ENCODE measurements around the gene LPP. TPM values are rescaled to one million over a fixed set of nuclear protein-coding genes. Genes with fewer than 3 reads are reported as not detected.
A peak's percentile ranks its signal among the peaks of the same experiment; 100 is the strongest.

Gene LPP
- total RNA-seq, 1 experiment from 2014 or later, result 18.1 TPM

GRCh38 chr3:188248036-188248561, 94.1 kb downstream of the LPP start:
- no peak for DNase-seq (ENCODE audit: low read depth)

- no peak for DNase-seq (ENCODE audit: low read depth)
Observed at GRCh38 chr3:188253123-188253793, 99.3 kb downstream of the LPP start.

DNA sequence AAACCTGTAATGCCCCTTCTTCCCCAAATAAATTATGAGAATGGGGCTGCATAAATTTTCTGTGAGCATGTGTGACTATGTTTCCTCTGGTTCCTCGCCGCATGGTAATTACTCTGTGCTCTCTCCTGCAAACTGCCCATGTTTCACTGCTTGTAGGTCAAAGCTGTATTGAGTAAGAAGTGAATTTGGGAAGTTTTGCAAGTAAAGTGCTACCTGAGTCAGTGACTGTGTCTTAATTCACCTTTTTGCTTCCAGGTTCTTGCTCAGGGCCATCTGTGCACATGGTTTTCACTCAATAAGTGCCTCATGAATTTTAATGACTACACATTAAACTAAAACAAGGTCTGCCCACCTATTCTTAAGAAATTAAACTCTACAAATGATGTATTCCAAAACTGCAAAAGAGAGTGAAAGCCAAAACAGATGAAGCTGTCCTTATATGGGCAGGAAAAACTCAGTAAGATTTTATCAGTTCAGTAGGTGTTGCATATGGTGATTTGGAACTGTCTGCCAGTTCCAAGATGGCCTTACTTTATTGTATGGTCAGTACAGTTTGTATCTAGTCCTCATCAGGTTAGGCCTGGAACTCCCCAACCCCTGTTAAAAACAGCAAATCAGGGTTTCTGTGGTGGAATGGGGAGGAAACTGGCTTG, 100.0 kb downstream of the LPP start:
- DNase-seq (ENCODE audit: low read depth), result no peak

GRCh38 chr3:188254520-188255070, 100.6 kb downstream of the LPP start:
- DNase-seq (ENCODE audit: low read depth), result no peak

- no peak for DNase-seq (ENCODE audit: low read depth)
Observed at GRCh38 chr3:188255190-188255589, 101.2 kb downstream of the LPP start.

DNA sequence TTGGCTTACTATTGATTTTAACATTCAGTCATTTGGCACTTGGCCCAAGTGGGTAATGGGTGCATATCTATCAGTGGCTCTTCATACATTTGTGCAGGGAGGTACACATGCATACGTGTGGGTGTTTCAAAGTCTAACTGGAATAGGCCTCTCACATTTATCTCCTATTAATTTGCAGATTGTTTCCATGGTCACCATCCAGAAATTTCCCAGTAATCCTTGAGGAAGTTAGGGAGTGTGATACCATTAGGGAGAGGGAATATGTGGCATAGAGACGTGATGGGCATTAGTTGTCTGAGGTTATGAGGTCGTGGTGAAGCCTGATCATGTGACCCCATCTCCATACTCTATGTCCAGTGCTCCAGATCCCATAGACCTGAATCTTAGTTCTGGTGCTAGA, 102.8 kb downstream of the LPP start:
- DNase-seq (ENCODE audit: low read depth), result no peak

- no peak for DNase-seq (ENCODE audit: low read depth)
Observed at GRCh38 chr3:188257384-188258026, 103.5 kb downstream of the LPP start.

- DNase-seq (ENCODE audit: low read depth), result no peak
Observed at GRCh38 chr3:188259191-188259590, 105.2 kb downstream of the LPP start.

DNA sequence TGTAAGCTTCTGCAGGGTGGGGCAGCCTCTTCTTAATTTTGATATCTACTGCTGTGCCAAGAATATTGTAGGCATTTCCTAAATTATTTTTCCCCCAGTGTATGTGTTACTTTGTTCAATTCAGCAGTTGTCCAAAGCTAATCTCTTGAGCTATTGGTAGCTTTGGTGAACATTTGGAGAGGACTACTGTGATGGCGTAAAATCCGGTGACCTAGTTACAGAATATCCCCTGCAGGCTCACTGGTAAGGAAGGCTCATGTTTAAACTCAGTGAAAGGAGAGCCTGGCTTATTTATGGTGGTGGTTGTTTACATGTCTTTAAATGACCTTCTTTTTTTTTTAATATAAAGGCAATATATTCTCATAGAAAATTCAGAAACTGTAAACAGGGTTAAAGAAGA, 105.6 kb downstream of the LPP start:
- DNase-seq (ENCODE audit: low read depth), result no peak

- no peak for DNase-seq (ENCODE audit: low read depth)
Observed at GRCh38 chr3:188261011-188261410, 107.1 kb downstream of the LPP start.

DNA sequence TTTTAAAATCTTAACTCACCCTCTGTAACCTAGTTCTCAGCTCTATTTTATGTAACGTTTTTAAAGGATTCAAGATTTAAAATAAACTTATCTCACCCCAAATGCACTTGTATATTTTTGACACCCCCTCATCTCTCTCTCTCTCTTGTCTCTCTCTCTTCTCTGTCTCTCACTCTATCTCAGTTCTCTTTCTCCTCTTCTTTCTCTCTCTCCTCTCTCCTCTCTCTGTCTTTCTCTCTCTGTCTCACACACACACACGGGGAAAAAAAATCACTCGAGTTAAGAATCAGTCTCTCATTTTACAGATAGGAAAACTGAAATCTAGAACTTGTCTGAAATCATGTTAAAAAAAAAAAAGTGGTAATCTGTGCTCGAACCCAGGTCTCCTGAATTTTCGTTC, 108.5 kb downstream of the LPP start:
- DNase-seq (ENCODE audit: low read depth), result no peak

GRCh38 chr3:188262913-188263683, 109.1 kb downstream of the LPP start:
- DNase-seq (ENCODE audit: low read depth), result peak; percentile 83

- DNase-seq (ENCODE audit: low read depth), result peak; percentile 54
Observed at GRCh38 chr3:188264226-188265207, 110.6 kb downstream of the LPP start.

DNA sequence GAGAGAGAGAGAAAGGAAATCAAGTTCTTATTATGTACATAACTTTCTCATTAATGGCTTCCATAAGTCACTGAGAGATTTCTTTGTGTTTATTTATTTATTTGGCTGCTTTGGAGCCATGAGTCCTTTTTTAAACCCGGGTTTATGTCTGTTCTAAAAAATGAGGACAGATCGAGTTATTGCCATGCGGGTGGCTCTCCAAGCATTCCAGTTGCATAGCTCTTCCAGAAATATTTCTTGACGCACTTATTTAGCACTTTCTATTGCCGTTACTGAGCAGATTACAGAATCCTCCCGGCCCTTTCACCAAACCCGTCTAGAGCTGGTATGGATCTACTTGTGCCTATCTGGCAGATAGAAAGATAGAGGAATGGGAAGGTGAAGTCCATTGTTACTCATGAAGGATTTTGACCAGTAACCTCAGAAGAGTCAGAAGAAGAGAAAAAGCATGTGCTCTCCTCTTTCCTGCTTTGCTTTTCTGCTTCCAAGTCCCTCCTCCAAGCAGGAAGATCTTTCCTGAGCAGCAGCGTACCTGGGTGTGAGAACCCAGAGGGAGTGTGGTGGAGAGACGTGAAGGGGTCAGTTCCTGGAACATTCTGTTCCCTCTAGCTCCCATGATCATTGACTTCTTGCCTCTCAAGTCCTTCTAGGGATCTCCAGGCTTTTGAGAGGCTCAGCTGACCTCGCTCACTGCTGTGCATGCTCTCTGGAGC, 112.8 kb downstream of the LPP start:
- peak; percentile 41 for DNase-seq (ENCODE audit: low read depth)

DNA sequence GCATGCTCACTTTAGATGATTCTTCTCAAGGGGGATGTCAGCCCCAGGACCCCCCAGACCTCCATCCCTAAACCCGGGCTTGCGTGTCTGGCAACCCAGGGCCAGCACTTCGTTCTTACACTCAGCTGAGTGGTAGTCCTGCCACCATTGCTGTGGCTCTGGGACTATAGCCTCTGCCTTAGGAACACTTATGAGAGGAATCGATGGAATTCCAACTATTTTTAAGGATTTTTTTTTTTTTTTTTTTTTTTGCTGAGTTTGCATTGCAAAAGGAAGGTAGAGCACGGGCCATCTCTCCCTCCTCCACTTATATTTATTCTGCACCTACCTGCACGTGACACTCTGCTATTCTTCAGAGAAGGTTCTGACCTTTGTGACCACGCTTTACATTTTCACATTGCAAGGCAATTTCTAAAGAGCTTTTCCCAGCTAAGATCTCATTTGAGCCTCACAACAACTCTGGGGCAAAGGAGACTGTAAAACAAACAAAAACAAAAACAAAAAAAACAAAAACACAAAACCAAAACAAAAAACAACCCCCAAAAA, 113.9 kb downstream of the LPP start:
- DNase-seq (ENCODE audit: low read depth), result no peak

GRCh38 chr3:188268336-188268735, 114.4 kb downstream of the LPP start:
- no peak for DNase-seq (ENCODE audit: low read depth)

DNA sequence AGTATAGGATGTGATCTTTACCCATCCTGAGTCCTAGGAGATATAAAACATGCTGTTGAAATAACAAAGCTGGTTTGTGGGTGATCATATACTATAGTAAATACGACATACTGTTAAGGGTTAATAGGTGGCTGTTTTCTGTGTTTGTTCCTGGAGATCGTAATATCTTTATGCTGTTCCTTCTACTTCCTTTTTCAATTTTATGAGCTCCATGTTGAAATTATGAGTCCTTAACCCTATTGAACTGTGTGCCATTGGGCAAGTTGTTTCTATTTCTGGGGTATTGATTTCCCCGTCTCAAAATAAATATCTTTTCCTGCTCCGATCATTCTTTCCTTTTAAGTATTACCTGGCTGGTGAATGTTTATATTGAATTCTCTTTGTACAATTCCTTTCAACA, 115.1 kb downstream of the LPP start:
- DNase-seq (ENCODE audit: low read depth), result no peak

GRCh38 chr3:188270423-188270972, 116.5 kb downstream of the LPP start:
- peak; percentile 87 for DNase-seq (ENCODE audit: low read depth)

DNA sequence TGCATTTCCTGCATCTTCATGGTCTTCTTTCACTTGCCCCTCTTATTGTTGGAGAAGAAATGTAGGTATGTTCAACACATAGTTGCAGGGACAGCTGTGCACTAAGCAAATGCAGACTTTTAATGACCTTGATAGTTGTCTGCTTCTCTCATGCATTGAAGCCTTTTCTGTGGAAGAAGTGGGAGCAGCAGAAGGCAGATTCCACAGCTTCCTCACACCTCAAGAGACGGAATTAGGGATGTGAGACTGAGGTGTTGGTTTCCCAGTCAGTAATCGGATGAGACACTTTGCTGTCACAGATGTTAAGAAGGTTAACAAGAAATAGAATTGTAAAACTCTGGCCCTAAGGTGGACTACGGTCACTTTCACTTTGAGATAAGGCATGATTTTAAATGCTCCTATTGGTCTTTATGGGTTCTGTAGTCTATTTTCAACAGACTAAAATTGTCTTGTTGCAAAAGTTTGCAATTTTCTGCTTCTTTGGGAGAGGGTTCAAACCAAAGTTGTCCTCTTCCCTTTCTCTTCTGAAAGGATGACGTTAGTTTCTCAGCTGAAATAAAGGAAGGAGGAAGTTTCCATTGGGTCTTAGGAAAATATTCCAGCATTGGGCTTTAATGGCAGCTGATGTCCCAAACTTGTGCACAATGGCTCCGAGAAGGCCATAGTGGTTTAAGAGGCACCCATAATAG, 117.4 kb downstream of the LPP start:
- DNase-seq (ENCODE audit: low read depth), result no peak
